Central memory CD8-positive, alpha-beta T cell (primary cell): ENCODE data around the gene CGB3.

Experiments
- ATAC-seq: fragments of 150-1000 bp; cut with Tn5 transposase; replicated peaks from 2 replicates; pipeline ENCODE4 v1.10.0; 2022; ENCODE audit warnings: mild to moderate bottlenecking, moderate FRiP score, moderate number of reproducible peaks; ENCODE audit not compliant: poor library complexity, severe bottlenecking; ENCODE audit errors: extremely low read depth
- DNase-seq, 2 donors: peaks; one replicate each; pipeline ENCODE4 v3.0.0; 2021; ENCODE audit warnings: low spot score in 2 of 2
- H3K27ac Mint-ChIP-seq: one replicate; pipeline ENCODE4 v1.8.0; 2022; ENCODE audit warnings: low read depth, mild to moderate bottlenecking, moderate library complexity, mixed read lengths
- H3K27me3 Mint-ChIP-seq: one replicate; pipeline ENCODE4 v1.8.0; 2022; ENCODE audit warnings: mixed read lengths
- H3K36me3 Mint-ChIP-seq: one replicate; pipeline ENCODE4 v1.8.0; 2022; ENCODE audit warnings: mild to moderate bottlenecking, moderate library complexity, mixed read lengths; ENCODE audit not compliant: insufficient read depth
- H3K4me1 Mint-ChIP-seq: one replicate; pipeline ENCODE4 v1.8.0; 2022; ENCODE audit warnings: mixed read lengths
- H3K4me3 Mint-ChIP-seq: one replicate; pipeline ENCODE4 v1.8.0; 2022; ENCODE audit warnings: mild to moderate bottlenecking, moderate library complexity, mixed read lengths
- H3K9me3 Mint-ChIP-seq: one replicate; pipeline ENCODE4 v1.8.0; 2022; ENCODE audit warnings: mixed read lengths

The CGB3 gene

GRCh38 chr19:48987323-48987722, 36.8 kb downstream of the CGB3 start:
- no peak for ATAC-seq
- H3K4me1 Mint-ChIP-seq, result peaks cover 17% of the 10 kb centered on the region

GRCh38 chr19:48986211-48986610, 37.9 kb downstream of the CGB3 start:
- H3K9me3 Mint-ChIP-seq, result no peaks in the 10 kb centered on the region

More at GRCh38 chr19:48987323-48987722, 36.8 kb downstream of the CGB3 start:
- H3K4me3 Mint-ChIP-seq, result no peak overlapping the region
- H3K27ac Mint-ChIP-seq, result peak overlapping the region; percentile 79
- no peaks in the 10 kb centered on the region for H3K27me3 Mint-ChIP-seq
- no peaks in the 10 kb centered on the region for H3K9me3 Mint-ChIP-seq
- DNase-seq, result no peak
- H3K36me3 Mint-ChIP-seq, result peaks cover 26% of the 10 kb centered on the region

GRCh38 chr19:48985711-48986110, 38.4 kb downstream of the CGB3 start:
- Mint-ChIP-seq H3K27me3 (no peaks in the 10 kb centered on the region), H3K4me1 (peaks cover 11% of the 10 kb centered on the region), H3K4me3 (no peak overlapping the region), H3K27ac (no peak overlapping the region), H3K9me3 (no peaks in the 10 kb centered on the region), H3K36me3 (peaks cover 32% of the 10 kb centered on the region)
- no peak for DNase-seq
- ATAC-seq, result no peak

More at GRCh38 chr19:48986211-48986610, 37.9 kb downstream of the CGB3 start:
- ATAC-seq (no peak), DNase-seq (no peak)
- Mint-ChIP-seq H3K27me3 (no peaks in the 10 kb centered on the region), H3K4me3 (no peak overlapping the region), H3K4me1 (peaks cover 11% of the 10 kb centered on the region), H3K36me3 (peaks cover 32% of the 10 kb centered on the region), H3K27ac (no peak overlapping the region)

GRCh38 chr19:48982280-48982679, 41.9 kb downstream of the CGB3 start:
- ATAC-seq (no peak), DNase-seq (no peak)
- Mint-ChIP-seq H3K36me3 (peaks cover 20% of the 10 kb centered on the region), H3K27me3 (no peaks in the 10 kb centered on the region), H3K9me3 (no peaks in the 10 kb centered on the region), H3K4me3 (no peak overlapping the region), H3K4me1 (no peaks in the 10 kb centered on the region), H3K27ac (peak overlapping the region; percentile 72)

- no peaks in the 10 kb centered on the region for H3K4me1 Mint-ChIP-seq
- no peaks in the 10 kb centered on the region for H3K9me3 Mint-ChIP-seq
- H3K4me3 Mint-ChIP-seq, result no peak overlapping the region
- peaks cover 14% of the 10 kb centered on the region for H3K36me3 Mint-ChIP-seq
- ATAC-seq (no peak), DNase-seq (no peak)
- H3K27ac Mint-ChIP-seq, result no peak overlapping the region
- no peaks in the 10 kb centered on the region for H3K27me3 Mint-ChIP-seq
Measured at GRCh38 chr19:48977061-48977460, 47.1 kb downstream of the CGB3 start.

- Mint-ChIP-seq H3K36me3 (peaks cover 9% of the 10 kb centered on the region), H3K4me1 (peaks cover under 1% of the 10 kb centered on the region), H3K4me3 (no peak overlapping the region), H3K27me3 (no peaks in the 10 kb centered on the region), H3K27ac (no peak overlapping the region), H3K9me3 (no peaks in the 10 kb centered on the region)
- ATAC-seq (peak; percentile 64), DNase-seq (peak in 1 of 2 donors; percentile 25)
Measured at GRCh38 chr19:48975947-48976847, 47.9 kb downstream of the CGB3 start.
